ENCODE measurements around the gene VPS37B. TPM values are rescaled to one million over a fixed set of nuclear protein-coding genes. Genes with fewer than 3 reads are reported as not detected.
A peak's percentile ranks its signal among the peaks of the same experiment; 100 is the strongest.
"Not testable (repeated sequence)": the region's sequence is repeated elsewhere in the genome, so short reads cannot be mapped to it uniquely, and the experiment has no call there.

VPS37B gene
- polyA plus RNA-seq, 1 of the 3 experiments (the other 2 are of a cell fraction): 41.1 TPM

DNA sequence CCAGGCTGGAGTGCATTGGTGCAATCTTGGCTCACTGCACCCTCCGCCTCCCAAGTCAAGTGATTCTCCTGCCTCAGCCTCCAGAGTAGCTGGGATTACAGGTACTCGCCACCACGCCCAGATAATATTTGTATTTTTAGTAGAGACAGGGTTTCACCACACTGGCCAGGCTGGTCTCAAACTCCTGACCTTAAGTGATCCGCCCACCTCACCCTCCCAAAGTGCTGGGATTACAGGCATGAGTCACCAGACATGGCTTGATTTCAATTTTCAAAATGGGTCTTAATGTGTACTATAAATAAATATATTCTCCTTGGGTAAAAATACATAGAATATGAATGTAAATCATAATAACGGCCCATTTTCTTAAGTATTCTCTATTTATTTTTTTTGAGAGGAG lies 45.4 kb upstream of the VPS37B start:
- not testable (repeated sequence) for H3K4me3 ChIP-seq (ENCODE audit: low read depth in 2 of 2, low read length in 1 of 2); H3F3A ChIP-seq (replicated peaks; ENCODE audit: insufficient read depth); H3K4me2 ChIP-seq; DNase-seq; H4K20me1 ChIP-seq (ENCODE audit: insufficient read depth); H3K9ac ChIP-seq; H3K9me2 ChIP-seq; H3K27me3 ChIP-seq (ENCODE audit: insufficient read depth); H3K27ac ChIP-seq (ENCODE audit: low read depth in 2 of 2, low read length in 1 of 2); H3K79me2 ChIP-seq (ENCODE audit: insufficient read depth); H3K9me3 ChIP-seq; H3K36me3 ChIP-seq (replicated peaks in 1 of 2; ENCODE audit: control insufficient read depth in 1 of 2, insufficient read depth in 2 of 2, low read length in 1 of 2); H2AFZ ChIP-seq (ENCODE audit: low read depth)
- peak; percentile 18; the same call in 1 of the 2 replicates for TF ChIP-seq FOSL2 (IDR thresholded peaks at IDR 0.05; ENCODE audit: borderline replicate concordance, low read depth)
- ChIA-PET POLR2A (interaction anchor here (0.6 kb wide), 1 partner anchor 43 kb away, joined by 3 read pairs; no protein-coding TSS in a partner anchor), CTCF (interaction anchor here (1.0 to 1.5 kb wide), 3 partner anchors 84 to 297 kb away, joined by 3 to 5 read pairs (median 4); no protein-coding TSS in a partner anchor)
- peaks cover 0 to 21% of the 10 kb centered on the region in 2 experiments; a peak in 1 of 4 replicates for H3K4me1 ChIP-seq (ENCODE audit: control insufficient read depth in 1 of 2, insufficient read depth in 2 of 2, low read depth in 1 of 2, low read length in 1 of 2)
- WGBS (ENCODE audit: low lambda C conversion rate): 85% methylated on average over 5 of the region's 5 CpGs

DNA sequence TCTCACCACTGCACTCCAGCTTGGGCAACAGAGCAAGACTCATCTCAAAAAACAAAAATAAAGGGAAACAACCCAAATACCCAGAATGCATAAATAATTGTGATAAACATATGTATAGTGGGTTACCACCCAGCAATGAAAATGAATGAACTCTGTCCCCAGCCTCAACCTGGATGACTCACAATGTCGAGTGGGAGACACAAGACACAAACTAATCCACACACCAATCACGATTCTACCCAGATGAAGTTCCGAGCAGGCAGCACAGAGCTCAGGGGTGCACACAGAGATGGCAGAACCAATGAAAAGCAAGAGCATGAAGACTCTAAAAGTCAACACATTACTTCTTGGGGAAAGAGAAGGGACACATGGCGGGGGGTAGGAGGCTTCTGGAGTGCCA lies 43.2 kb upstream of the VPS37B start:
- no peaks in the 10 kb centered on the region for H3K9me3 ChIP-seq
- no peaks in the 10 kb centered on the region for H3K27me3 ChIP-seq (ENCODE audit: insufficient read depth)
- no peak for DNase-seq
- TF ChIP-seq FOXJ3 (CRISPR knock-in tag; IDR thresholded peaks at IDR 0.05): no peak
- TF ChIP-seq RCOR1 (IDR thresholded peaks at IDR 0.05; ENCODE audit: low read length): no peak
- no peak for TF ChIP-seq EP300 (IDR thresholded peaks at IDR 0.05; ENCODE audit: borderline replicate concordance in 1 of 2, low read depth in 1 of 2, low read length in 1 of 2)
- TF ChIP-seq TEAD4 (IDR thresholded peaks at IDR 0.05; ENCODE audit: borderline replicate concordance, insufficient read depth): no peak
- no peak overlapping the region for H3K4me2 ChIP-seq
- no peak overlapping the region for H3K9ac ChIP-seq
- no peaks in the 10 kb centered on the region for H3K36me3 ChIP-seq (replicated peaks in 1 of 2; ENCODE audit: control insufficient read depth in 1 of 2, insufficient read depth in 2 of 2, low read length in 1 of 2)
- CTCF ChIA-PET: interaction anchor here (0.6 to 1.6 kb wide), 2 partner anchors 14 to 78 kb away, joined by 3 read pairs; no protein-coding TSS in a partner anchor
- no peaks in the 10 kb centered on the region for H4K20me1 ChIP-seq (ENCODE audit: insufficient read depth)
- H2AFZ ChIP-seq (ENCODE audit: low read depth): no peak overlapping the region
- WGBS (ENCODE audit: low lambda C conversion rate): 85% methylated on average over 4 of the region's 4 CpGs
- peaks cover 0 to 9% of the 10 kb centered on the region in 2 experiments; a peak in 1 of 4 replicates for H3K4me1 ChIP-seq (ENCODE audit: control insufficient read depth in 1 of 2, insufficient read depth in 2 of 2, low read depth in 1 of 2, low read length in 1 of 2)
- H3K4me3 ChIP-seq (ENCODE audit: low read depth in 2 of 2, low read length in 1 of 2): no peak overlapping the region
- no peaks in the 10 kb centered on the region for H3F3A ChIP-seq (replicated peaks; ENCODE audit: insufficient read depth)
- POLR2A ChIA-PET: interaction anchor here (0.6 kb wide), 1 partner anchor 31 kb away, joined by 3 read pairs; no protein-coding TSS in a partner anchor
- H3K9me2 ChIP-seq: no peaks in the 10 kb centered on the region
- H3K27ac ChIP-seq (ENCODE audit: low read depth in 2 of 2, low read length in 1 of 2): no peak overlapping the region
- no peaks in the 10 kb centered on the region for H3K79me2 ChIP-seq (ENCODE audit: insufficient read depth)

DNA sequence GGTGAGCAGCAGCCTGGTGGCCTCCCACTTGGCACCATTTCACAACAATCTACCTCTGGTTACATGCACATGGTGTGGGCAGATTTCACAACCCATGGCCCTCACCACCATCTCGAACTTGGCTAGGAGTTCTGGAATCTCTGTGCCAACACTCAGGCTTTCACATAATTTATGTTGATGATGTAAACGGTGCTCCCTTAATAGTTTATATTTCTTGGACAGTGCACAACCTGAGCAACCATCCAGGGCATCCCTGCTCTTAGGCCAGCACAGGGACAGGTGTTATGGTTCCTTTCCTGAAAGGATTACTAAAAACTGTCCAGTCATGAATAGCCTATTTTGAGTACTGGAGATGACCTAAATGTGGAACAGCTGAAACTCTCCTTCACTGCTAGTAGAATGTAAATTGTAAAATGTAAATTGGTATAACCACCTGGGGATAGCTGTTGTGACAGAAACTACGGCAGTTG lies 41.7 kb upstream of the VPS37B start:
- WGBS (ENCODE audit: low lambda C conversion rate): 63% methylated on average over 3 of the region's 3 CpGs
- Histone ChIP-seq H3F3A (replicated peaks; ENCODE audit: insufficient read depth) (no peaks in the 10 kb centered on the region), H3K27ac (ENCODE audit: low read depth in 2 of 2, low read length in 1 of 2) (no peak overlapping the region), H3K4me2 (no peak overlapping the region), H3K79me2 (ENCODE audit: insufficient read depth) (no peaks in the 10 kb centered on the region), H3K36me3 (replicated peaks in 1 of 2; ENCODE audit: control insufficient read depth in 1 of 2, insufficient read depth in 2 of 2, low read length in 1 of 2) (no peaks in the 10 kb centered on the region), H3K4me3 (ENCODE audit: low read depth in 2 of 2, low read length in 1 of 2) (no peak overlapping the region), H3K9me2 (no peaks in the 10 kb centered on the region), H4K20me1 (ENCODE audit: insufficient read depth) (no peaks in the 10 kb centered on the region), H3K9ac (no peak overlapping the region), H2AFZ (ENCODE audit: low read depth) (no peak overlapping the region), H3K4me1 (ENCODE audit: control insufficient read depth in 1 of 2, insufficient read depth in 2 of 2, low read depth in 1 of 2, low read length in 1 of 2) (peaks cover 0 to under 1% of the 10 kb centered on the region in 2 experiments; a peak in 1 of 4 replicates), H3K9me3 (no peaks in the 10 kb centered on the region), H3K27me3 (ENCODE audit: insufficient read depth) (no peaks in the 10 kb centered on the region)
- POLR2A ChIA-PET: no interaction called here
- no peak for TF ChIP-seq SMC3 (IDR thresholded peaks at IDR 0.05; ENCODE audit: low read depth, low read length)
- TF ChIP-seq FOXJ3 (CRISPR knock-in tag; IDR thresholded peaks at IDR 0.05): no peak
- TF ChIP-seq, protein P1, sequence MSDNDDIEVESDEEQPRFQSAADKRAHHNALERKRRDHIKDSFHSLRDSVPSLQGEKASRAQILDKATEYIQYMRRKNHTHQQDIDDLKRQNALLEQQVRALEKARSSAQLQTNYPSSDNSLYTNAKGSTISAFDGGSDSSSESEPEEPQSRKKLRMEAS (IDR thresholded peaks at IDR 0.05; ENCODE audit: low read depth): no peak
- no peak for TF ChIP-seq CHD2 (IDR thresholded peaks at IDR 0.05; ENCODE audit: low read length, partially characterized antibody)
- TF ChIP-seq TCF12 (IDR thresholded peaks at IDR 0.05): no peak
- no peak for TF ChIP-seq TEAD4 (IDR thresholded peaks at IDR 0.05; ENCODE audit: borderline replicate concordance, insufficient read depth)
- no peak for TF ChIP-seq MEF2A (IDR thresholded peaks at IDR 0.05; ENCODE audit: borderline replicate concordance, low read depth)
- no peak for TF ChIP-seq TAF1 (IDR thresholded peaks at IDR 0.05; ENCODE audit: borderline replicate concordance, low read depth, low read length)
- DNase-seq: no peak
- CTCF ChIA-PET: interaction anchor here (0.6 to 1.3 kb wide), 3 partner anchors 14 to 144 kb away, joined by 3 to 4 read pairs (median 3); no protein-coding TSS in a partner anchor

Data from SK-N-SH (cell line).